ENCODE measurements around the gene SLC5A10. TPM values are rescaled to one million over a fixed set of nuclear protein-coding genes. Genes with fewer than 3 reads are reported as not detected.

Gene SLC5A10
- total RNA-seq, 1 experiment from 2014 or later, result not detected

DNA sequence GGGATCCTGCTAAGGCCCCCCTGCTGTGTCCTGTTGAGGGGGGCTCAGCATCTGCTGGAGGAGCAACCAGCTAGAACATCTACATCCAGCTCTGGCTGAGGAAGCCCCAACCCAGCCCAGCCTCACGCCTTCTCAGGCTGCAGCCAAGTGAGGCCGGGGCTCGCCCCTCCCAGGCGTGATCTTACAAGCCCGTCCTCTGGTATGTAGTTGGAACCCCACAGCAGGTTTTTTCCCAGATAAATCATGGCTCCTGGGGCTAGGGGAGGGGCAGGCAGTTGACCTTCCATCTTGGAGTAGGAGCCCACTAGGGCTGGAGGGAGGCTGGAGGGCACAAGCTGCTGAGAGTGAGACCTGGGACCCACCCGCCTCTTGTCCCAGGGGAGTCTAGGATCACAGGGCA is 47.9 kb downstream of the SLC5A10 start:
- WGBS (ENCODE audit: extremely low coverage, insufficient read length, low lambda C conversion rate), result no CpG with 5 or more reads among the region's 6 CpGs
- H3K27me3 ChIP-seq (ENCODE audit: insufficient read depth, low read length), result no peaks in the 10 kb centered on the region
- H3K4ac ChIP-seq (ENCODE audit: low read depth, low read length), result no peak overlapping the region
- H3K27me3 Mint-ChIP-seq (ENCODE audit: low read depth), result no peaks in the 10 kb centered on the region; the same call in 1 of the 2 replicates
- H2BK12ac ChIP-seq (ENCODE audit: insufficient read length, low read depth, low read length), result no peak overlapping the region
- DNase-seq, result no peak
- H3K4me1 Mint-ChIP-seq, result peaks cover 16 to 21% of the 10 kb centered on the region in 2 experiments
- H3K9me3 ChIP-seq (ENCODE audit: control insufficient read depth, low read depth, low read length), result no peaks in the 10 kb centered on the region
- H2BK15ac ChIP-seq (ENCODE audit: low read depth, low read length), result no peak overlapping the region
- no peaks in the 10 kb centered on the region; the same call in 1 of the 2 replicates for H3K4me1 ChIP-seq (ENCODE audit: insufficient read depth, low read length)
- no peak overlapping the region for H4K91ac ChIP-seq (ENCODE audit: insufficient read length, low read depth, low read length)
- H3K27ac Mint-ChIP-seq, result no peak overlapping the region
- no peak overlapping the region for H4K5ac ChIP-seq (ENCODE audit: insufficient read length, low read depth, low read length)
- no peak overlapping the region for H3K18ac ChIP-seq (ENCODE audit: insufficient read length, low read depth, low read length)
- H3K79me2 ChIP-seq (ENCODE audit: insufficient read depth, low read length), result peaks cover 4% of the 10 kb centered on the region; the same call in 1 of the 2 replicates
- H3K4me3 Mint-ChIP-seq, result no peak overlapping the region
- no peak overlapping the region for H3K4me2 ChIP-seq (ENCODE audit: insufficient read depth, insufficient read length, low read length)
- H2AFZ ChIP-seq (ENCODE audit: low read length), result no peak overlapping the region
- no peak overlapping the region for H2BK120ac ChIP-seq (ENCODE audit: low read depth, low read length, poor library complexity, severe bottlenecking)
- no peak overlapping the region for H3T11ph ChIP-seq (ENCODE audit: low read length)
- no peaks in the 10 kb centered on the region for H4K20me1 ChIP-seq (ENCODE audit: control insufficient read depth, insufficient read depth, insufficient read length)
- no peak overlapping the region for H3K14ac ChIP-seq (ENCODE audit: insufficient read depth, low read length)
- H3K23me2 ChIP-seq (ENCODE audit: insufficient read length, low read depth, low read length, poor library complexity, severe bottlenecking), result peaks cover 12% of the 10 kb centered on the region
- H2BK5ac ChIP-seq (ENCODE audit: insufficient read length, low read length), result no peak overlapping the region
- TF ChIP-seq, protein P1, sequence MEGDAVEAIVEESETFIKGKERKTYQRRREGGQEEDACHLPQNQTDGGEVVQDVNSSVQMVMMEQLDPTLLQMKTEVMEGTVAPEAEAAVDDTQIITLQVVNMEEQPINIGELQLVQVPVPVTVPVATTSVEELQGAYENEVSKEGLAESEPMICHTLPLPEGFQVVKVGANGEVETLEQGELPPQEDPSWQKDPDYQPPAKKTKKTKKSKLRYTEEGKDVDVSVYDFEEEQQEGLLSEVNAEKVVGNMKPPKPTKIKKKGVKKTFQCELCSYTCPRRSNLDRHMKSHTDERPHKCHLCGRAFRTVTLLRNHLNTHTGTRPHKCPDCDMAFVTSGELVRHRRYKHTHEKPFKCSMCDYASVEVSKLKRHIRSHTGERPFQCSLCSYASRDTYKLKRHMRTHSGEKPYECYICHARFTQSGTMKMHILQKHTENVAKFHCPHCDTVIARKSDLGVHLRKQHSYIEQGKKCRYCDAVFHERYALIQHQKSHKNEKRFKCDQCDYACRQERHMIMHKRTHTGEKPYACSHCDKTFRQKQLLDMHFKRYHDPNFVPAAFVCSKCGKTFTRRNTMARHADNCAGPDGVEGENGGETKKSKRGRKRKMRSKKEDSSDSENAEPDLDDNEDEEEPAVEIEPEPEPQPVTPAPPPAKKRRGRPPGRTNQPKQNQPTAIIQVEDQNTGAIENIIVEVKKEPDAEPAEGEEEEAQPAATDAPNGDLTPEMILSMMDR (conservative IDR thresholded peaks at IDR 0.05), result no peak
- H3K56ac ChIP-seq (ENCODE audit: insufficient read length, low read depth, low read length), result no peak overlapping the region
- peaks cover 20 to 57% (median 41%) of the 10 kb centered on the region in 3 experiments for H3K36me3 Mint-ChIP-seq (ENCODE audit: insufficient read depth in 1 of 3, low read depth in 3 of 3)
- H3K27ac ChIP-seq (ENCODE audit: insufficient read length, low read depth, low read length), result no peak overlapping the region
- H3K23ac ChIP-seq (ENCODE audit: insufficient read length, low read depth, low read length), result no peak overlapping the region
- H4K8ac ChIP-seq (replicated peaks; ENCODE audit: insufficient read length, low read depth, low read length), result no peak overlapping the region
- H2AK5ac ChIP-seq (ENCODE audit: insufficient read length, low read length), result no peak overlapping the region
- peaks cover 9% of the 10 kb centered on the region for H3K79me1 ChIP-seq (ENCODE audit: insufficient read depth, low read depth, low read length, poor library complexity, severe bottlenecking)
- H3K9ac ChIP-seq (ENCODE audit: extremely low read depth, insufficient read length, low read length), result no peak overlapping the region
- H3K9me3 Mint-ChIP-seq, result peaks cover 4 to 8% of the 10 kb centered on the region in 2 experiments
- no peak overlapping the region for H2BK20ac ChIP-seq (ENCODE audit: low read depth, low read length, poor library complexity, severe bottlenecking)
